GM19099 (cell line): Measurements from ENCODE around the gene ZNF710.

Experiments
- POLR2A ChIP-seq: IDR thresholded peaks from 3 replicates; pipeline ENCODE4 v1.6.1; 2011; ENCODE audit warnings: low read depth; ENCODE audit not compliant: insufficient read length; ENCODE audit errors: extremely low read depth

ZNF710 gene

GRCh38 chr15:89985111-89985510, 16.0 kb upstream of the ZNF710 start:
- no peak for TF ChIP-seq POLR2A

- TF ChIP-seq POLR2A = no peak
Measured at GRCh38 chr15:89991312-89991711, 9.8 kb upstream of the ZNF710 start.

- no peak for TF ChIP-seq POLR2A
Measured at GRCh38 chr15:89993349-89993748, 7.8 kb upstream of the ZNF710 start.

- no peak for TF ChIP-seq POLR2A
Measured at GRCh38 chr15:89997079-89997478, 4.0 kb upstream of the ZNF710 start.

- TF ChIP-seq POLR2A = no peak
Measured at GRCh38 chr15:89998141-89998661, 2.9 kb upstream of the ZNF710 start.

GRCh38 chr15:89998923-89999675, 2.0 kb upstream of the ZNF710 start:
- TF ChIP-seq POLR2A = no peak

GRCh38 chr15:89999676-90000185, 1.4 kb upstream of the ZNF710 start:
- TF ChIP-seq POLR2A = no peak

GRCh38 chr15:90000186-90001001, 730 bp upstream of the ZNF710 start:
- no peak for TF ChIP-seq POLR2A

- peak; percentile 11 for TF ChIP-seq POLR2A
Measured at GRCh38 chr15:90001683-90002427, 731 bp downstream of the ZNF710 start.

- TF ChIP-seq POLR2A = no peak
Measured at GRCh38 chr15:90002428-90002844, 1.3 kb downstream of the ZNF710 start.

- no peak for TF ChIP-seq POLR2A
Measured at GRCh38 chr15:90003736-90004135, 2.6 kb downstream of the ZNF710 start.

- TF ChIP-seq POLR2A = no peak
Measured at GRCh38 chr15:90004252-90004651, 3.1 kb downstream of the ZNF710 start.

GRCh38 chr15:90004671-90005070, 3.5 kb downstream of the ZNF710 start:
- no peak for TF ChIP-seq POLR2A

- no peak for TF ChIP-seq POLR2A
Measured at GRCh38 chr15:90006217-90007075, 5.3 kb downstream of the ZNF710 start.
